GM12874 (cell line): ENCODE measurements around the gene TOMT.

ENCODE experiments used
- CTCF ChIP-seq: IDR thresholded peaks from 2 replicates; pipeline ENCODE4 v1.5.1; 2011; ENCODE audit warnings: low read depth, mild to moderate bottlenecking, control low read depth, low read length, moderate library complexity; ENCODE audit not compliant: insufficient read depth

Gene TOMT

DNA sequence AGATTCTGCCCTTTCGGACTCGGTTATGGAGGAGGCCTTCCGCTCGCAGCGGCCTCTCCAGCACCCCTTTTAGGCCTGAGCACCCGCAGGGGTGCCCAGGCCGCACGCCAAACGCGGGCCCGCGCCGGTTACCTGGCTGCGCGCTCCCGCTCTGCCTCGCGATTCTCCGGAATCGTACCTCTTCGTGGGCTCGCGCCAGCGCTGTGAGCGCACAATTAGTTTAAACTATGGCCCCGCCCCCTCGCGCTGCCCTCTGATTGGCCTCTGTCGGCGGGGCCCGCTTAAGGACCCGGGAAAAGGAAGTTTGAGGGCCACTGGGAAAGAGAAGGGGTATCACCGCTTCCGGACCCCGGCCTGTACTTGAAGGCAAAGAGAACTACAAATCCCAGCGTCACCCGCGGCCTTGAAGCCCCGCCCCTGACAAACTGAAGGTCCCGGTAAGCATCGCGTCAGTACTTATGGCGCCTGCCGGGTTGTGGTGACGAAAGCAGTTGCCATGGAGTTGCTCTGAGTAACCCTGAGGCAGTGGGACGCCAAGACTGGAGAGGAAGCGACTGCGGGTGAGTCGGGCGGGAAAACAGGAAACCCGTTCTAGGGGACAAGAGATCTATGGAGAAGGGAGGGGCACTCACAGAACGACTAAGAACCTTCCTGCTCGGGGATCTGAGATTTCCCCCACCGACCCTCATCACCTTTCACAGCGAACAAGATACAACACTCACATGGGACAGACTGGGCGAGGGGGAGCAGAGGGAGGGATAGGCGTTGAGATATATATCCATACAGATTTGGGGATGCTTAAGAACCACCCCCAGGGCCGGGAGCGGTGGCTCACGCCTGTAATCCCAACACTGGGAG is 25.2 kb upstream of the TOMT start, which contains the start of the genes LRRC51 and NUMA1:
LRRC51 (plus strand) TSS at position 525 of the 858 bp plus-strand sequence. CDS start 8,234 bp downstream, outside the sequence.
NUMA1 (minus strand) TSS at position 217 of the 858 bp plus-strand sequence. CDS start 44,599 bp downstream, outside the sequence.
- no peak for TF ChIP-seq CTCF

DNA sequence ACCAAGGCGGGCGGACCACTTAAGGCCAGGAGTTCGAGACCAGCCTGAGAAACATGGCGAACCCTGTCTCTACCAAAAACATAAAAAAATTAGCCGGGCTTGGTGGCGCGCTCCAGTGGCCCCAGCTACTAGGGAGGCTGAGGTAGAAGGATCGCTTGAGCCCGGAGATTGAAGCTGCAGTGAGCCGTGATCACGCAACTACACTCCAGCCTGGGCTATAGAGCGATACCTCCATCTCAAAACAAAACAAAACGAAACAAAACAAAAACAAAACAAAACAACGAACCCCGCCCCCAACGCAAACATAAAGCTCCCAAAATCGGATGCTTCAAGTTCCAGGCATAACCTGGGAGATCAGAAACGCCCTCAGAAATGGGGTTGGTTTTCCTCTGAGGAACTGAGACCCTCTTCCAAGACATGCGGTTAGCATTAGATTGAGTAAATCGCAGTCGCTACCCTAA is 24.5 kb upstream of the TOMT start:
- TF ChIP-seq CTCF, result no peak

DNA sequence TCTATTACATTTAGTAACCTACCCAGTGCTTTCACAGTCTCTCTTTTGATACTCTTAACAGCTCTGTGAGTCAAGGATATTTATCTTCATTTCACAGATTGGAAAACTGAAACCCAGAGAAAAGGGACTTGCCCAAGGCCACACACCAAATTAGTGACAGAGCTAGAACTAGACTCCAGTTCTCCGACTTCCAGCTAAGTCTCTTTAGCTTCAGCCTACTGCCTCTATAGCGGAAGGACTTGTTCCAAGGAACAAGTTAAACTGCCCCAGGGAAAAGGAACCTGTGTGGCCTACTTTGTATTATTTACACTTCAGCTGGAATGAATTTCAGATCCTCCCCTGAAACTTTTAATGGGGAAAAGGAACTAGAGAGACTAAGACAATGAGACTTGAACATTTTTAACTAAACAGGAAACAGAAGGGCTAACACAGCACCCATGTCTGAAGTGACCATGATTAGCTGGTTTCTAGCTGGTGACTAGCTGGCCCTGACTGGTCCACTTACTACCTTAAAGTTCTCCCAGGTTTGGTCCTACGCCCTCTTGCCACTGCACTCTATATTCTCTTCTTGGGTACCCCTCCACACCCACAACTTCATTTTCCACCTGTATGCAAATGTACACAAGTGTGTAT is 23.8 kb upstream of the TOMT start:
- TF ChIP-seq CTCF, result no peak

GRCh38 chr11:72083414-72083813 is 22.3 kb upstream of the TOMT start:
- TF ChIP-seq CTCF, result no peak

DNA sequence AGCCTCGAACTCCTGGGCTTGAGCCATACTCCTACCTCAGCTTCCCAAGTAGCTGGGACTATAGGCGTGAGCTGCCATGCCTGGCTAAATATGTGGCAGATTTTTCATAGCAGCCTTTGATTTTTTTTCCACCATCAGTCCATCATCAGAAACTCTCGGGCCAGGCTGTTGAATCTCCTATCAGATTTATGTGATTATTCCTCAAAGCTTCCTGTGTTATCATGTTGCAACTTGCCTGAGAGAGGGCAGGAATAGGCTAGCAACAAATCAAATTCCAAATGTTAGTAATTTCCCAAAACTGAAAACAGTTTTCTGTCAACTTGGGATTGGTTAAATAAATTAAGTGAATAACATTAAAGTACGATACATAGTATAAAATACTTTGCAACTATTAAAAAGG is 21.6 kb upstream of the TOMT start:
- TF ChIP-seq CTCF, result no peak

DNA sequence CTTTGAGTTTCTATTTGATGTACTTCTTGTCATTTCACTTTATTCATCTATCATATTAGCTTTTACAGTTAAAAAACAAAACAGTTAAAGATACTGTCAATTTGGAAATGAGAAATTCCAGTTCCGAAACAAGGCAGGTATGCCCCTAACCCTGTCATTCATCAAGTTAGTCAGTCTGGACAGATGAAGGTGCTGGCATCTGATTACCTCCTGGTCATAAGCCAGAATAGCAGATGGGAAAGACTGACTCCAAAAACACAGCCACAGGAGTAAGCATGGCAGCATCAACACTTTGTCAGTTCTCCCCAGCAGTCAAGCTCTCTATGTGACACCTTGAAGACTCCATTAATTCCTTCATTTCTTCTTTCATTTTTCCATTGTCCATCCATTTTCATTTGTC is 20.8 kb upstream of the TOMT start:
- TF ChIP-seq CTCF, result no peak

GRCh38 chr11:72085621-72086351 is 19.9 kb upstream of the TOMT start:
- TF ChIP-seq CTCF, result no peak
